Glutamatergic neuron (in vitro differentiated cells): ENCODE measurements around the gene FBXO17. TPM values are rescaled to one million over a fixed set of nuclear protein-coding genes. Genes with fewer than 3 reads are reported as not detected.
A peak's percentile ranks its signal among the peaks of the same experiment; 100 is the strongest.

Experiments used
- DNase-seq: peaks from one replicate; pipeline ENCODE4 v3.0.0; 2022
- H3K27ac Mint-ChIP-seq: one replicate; pipeline ENCODE4 v1.8.0; 2020; ENCODE audit warnings: mild to moderate bottlenecking, mixed read lengths, inconsistent platforms; ENCODE audit not compliant: unreplicated experiment
- H3K27me3 Mint-ChIP-seq: one replicate; pipeline ENCODE4 v1.8.0; 2020; ENCODE audit warnings: mild to moderate bottlenecking, moderate library complexity, mixed read lengths, inconsistent platforms; ENCODE audit not compliant: unreplicated experiment
- H3K36me3 Mint-ChIP-seq: one replicate; pipeline ENCODE4 v1.8.0; 2020; ENCODE audit warnings: mild to moderate bottlenecking, mixed read lengths, inconsistent platforms; ENCODE audit not compliant: unreplicated experiment
- H3K4me1 Mint-ChIP-seq: one replicate; pipeline ENCODE4 v1.8.0; 2020; ENCODE audit warnings: mild to moderate bottlenecking, low read depth, mixed read lengths, inconsistent platforms; ENCODE audit not compliant: unreplicated experiment
- H3K4me3 Mint-ChIP-seq: one replicate; pipeline ENCODE4 v1.8.0; 2020; ENCODE audit warnings: mild to moderate bottlenecking, mixed read lengths, inconsistent platforms; ENCODE audit not compliant: unreplicated experiment
- H3K9me3 Mint-ChIP-seq: one replicate; pipeline ENCODE4 v1.8.0; 2020; ENCODE audit warnings: mild to moderate bottlenecking, moderate library complexity, mixed read lengths, inconsistent platforms; ENCODE audit not compliant: unreplicated experiment
- long read RNA-seq: library from polyadenylated mRNA; unstranded; transcript quantifications from one replicate; pipeline ENCODE4 v2.0.0, GENCODE V29; 2020; ENCODE audit not compliant: unreplicated experiment
- total RNA-seq: library from RNA; stranded (reverse); fragmentation: NEBNext Ultra II Directional; extraction: Animal tissue kit (Norgen Biotek cat#: 25700); gene quantifications from one replicate; pipeline ENCODE4 v1.2.1, GENCODE V29; 2021; ENCODE audit not compliant: unreplicated experiment
- TF ChIP-seq, protein P1 (sequence below): fragments of 200-600 bp; sonication (generic); IDR thresholded peaks from one replicate; pipeline ENCODE4 v1.5.0; 2021; ENCODE audit not compliant: partially characterized antibody, unreplicated experiment

Gene FBXO17
- 5.5 TPM for total RNA-seq
- long read RNA-seq, transcript FBXO17-201 (6 exons, 2,386 nt), result major isoform, 5 of 8 reads
- long read RNA-seq, partial matches to known transcripts, result 1 of 8 reads
- long read RNA-seq, other reads (novel, unspliced or antisense), result 2 of 8 reads

GRCh38 chr19:38975214-38975860 is at the start of gene FBXO17:
Gene FBXO17 (minus strand): TSS chr19:38975742. CDS start chr19:38950319, 25,423 bp downstream.
- Mint-ChIP-seq H3K27ac (peak within 1 kb of the TSS; percentile 22), H3K9me3 (peaks cover 3% of the 10 kb centered on the region), H3K4me1 (peaks cover 11% of the 10 kb centered on the region), H3K27me3 (peaks cover 6% of the 10 kb centered on the region), H3K36me3 (no peaks in the 10 kb centered on the region), H3K4me3 (peak within 1 kb of the TSS; percentile 88)
- DNase-seq, result peak; percentile 49
- TF ChIP-seq, protein P1, sequence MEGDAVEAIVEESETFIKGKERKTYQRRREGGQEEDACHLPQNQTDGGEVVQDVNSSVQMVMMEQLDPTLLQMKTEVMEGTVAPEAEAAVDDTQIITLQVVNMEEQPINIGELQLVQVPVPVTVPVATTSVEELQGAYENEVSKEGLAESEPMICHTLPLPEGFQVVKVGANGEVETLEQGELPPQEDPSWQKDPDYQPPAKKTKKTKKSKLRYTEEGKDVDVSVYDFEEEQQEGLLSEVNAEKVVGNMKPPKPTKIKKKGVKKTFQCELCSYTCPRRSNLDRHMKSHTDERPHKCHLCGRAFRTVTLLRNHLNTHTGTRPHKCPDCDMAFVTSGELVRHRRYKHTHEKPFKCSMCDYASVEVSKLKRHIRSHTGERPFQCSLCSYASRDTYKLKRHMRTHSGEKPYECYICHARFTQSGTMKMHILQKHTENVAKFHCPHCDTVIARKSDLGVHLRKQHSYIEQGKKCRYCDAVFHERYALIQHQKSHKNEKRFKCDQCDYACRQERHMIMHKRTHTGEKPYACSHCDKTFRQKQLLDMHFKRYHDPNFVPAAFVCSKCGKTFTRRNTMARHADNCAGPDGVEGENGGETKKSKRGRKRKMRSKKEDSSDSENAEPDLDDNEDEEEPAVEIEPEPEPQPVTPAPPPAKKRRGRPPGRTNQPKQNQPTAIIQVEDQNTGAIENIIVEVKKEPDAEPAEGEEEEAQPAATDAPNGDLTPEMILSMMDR, result no peak

DNA sequence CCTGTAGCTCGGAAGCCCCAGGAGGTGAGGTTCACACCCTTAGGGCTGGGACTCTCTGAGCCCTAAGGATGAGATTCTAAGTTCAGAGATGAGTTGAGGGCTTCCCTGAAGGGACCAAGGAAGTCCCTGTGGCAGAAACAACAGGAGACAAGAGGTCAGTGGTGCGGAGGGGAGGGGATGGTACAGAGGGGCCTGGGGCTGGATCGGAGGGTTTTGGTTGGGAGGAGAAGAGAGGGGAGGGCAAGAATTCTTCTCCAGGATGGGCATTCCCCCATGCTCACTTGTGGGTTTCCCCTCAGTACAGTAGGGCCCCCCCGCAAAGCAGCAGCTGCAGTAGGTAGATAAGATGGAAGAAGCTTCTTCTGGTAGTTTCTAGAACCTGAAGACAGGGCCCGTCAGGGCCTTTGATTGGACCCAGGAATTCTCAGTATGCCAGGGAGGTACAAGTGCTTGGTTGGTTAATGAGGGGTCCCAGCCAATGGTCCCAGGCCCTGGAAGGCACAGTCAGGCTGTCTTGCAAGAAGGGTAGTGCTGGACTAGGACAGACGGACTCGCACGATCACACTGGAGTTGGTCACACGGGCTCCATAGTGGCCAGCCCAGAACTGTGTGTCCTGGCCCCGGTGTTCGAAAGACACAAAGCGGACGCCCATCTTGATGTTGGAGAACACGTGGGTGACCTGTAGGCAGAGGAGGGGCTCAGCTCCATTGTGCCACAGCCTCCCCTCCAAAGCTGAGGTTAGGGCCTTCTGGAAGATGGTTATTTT is 49.5 kb upstream of the FBXO17 start:
- Mint-ChIP-seq H3K27ac (no peak overlapping the region), H3K27me3 (no peaks in the 10 kb centered on the region), H3K9me3 (peaks cover 3% of the 10 kb centered on the region), H3K4me3 (no peak overlapping the region), H3K4me1 (no peaks in the 10 kb centered on the region), H3K36me3 (peaks cover 11% of the 10 kb centered on the region)
- TF ChIP-seq, protein P1, result no peak
- DNase-seq, result no peak

- Mint-ChIP-seq H3K27me3 (no peaks in the 10 kb centered on the region), H3K4me3 (no peak overlapping the region), H3K27ac (no peak overlapping the region), H3K36me3 (no peaks in the 10 kb centered on the region), H3K4me1 (no peaks in the 10 kb centered on the region), H3K9me3 (peaks cover 5% of the 10 kb centered on the region)
- TF ChIP-seq, protein P1, result no peak
- DNase-seq, result no peak
Observed at GRCh38 chr19:39021063-39021462, 45.5 kb upstream of the FBXO17 start.

GRCh38 chr19:39017646-39018045 is 42.1 kb upstream of the FBXO17 start:
- Mint-ChIP-seq H3K4me3 (no peak overlapping the region), H3K9me3 (peaks cover 5% of the 10 kb centered on the region), H3K36me3 (no peaks in the 10 kb centered on the region), H3K27me3 (no peaks in the 10 kb centered on the region), H3K27ac (no peak overlapping the region), H3K4me1 (no peaks in the 10 kb centered on the region)
- DNase-seq, result no peak
- TF ChIP-seq, protein P1, result no peak

DNA sequence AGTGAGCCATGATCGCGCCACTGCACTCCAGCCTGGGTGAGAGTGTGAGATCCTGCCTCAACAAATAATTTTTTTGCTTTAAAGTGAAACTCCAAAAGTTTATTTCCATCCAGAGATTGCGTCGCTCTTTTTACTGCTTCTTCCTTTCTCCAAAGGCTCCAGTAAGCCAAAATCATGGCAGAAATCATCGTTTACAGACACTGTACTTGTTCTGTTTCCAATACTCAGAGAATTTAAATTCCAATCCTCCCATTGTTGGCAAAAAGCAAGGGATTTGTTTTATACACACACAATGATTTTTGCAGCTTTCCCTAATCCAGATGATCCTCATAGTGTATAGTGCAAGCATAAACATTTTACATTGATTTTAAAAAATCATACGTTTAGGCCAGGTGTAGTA is 41.5 kb upstream of the FBXO17 start:
- H3K9me3 Mint-ChIP-seq, result peaks cover 5% of the 10 kb centered on the region
- TF ChIP-seq, protein P1, result no peak
- no peak for DNase-seq
- H3K27ac Mint-ChIP-seq, result no peak overlapping the region
- H3K4me1 Mint-ChIP-seq, result no peaks in the 10 kb centered on the region
- no peaks in the 10 kb centered on the region for H3K36me3 Mint-ChIP-seq
- no peak overlapping the region for H3K4me3 Mint-ChIP-seq
- no peaks in the 10 kb centered on the region for H3K27me3 Mint-ChIP-seq
